ENCODE results near the gene IL17RE.

The IL17RE gene

GRCh38 chr3:9909221-9910013, 6.8 kb downstream of the IL17RE start:
- DNase-seq = no peak

GRCh38 chr3:9911863-9912262, 9.2 kb downstream of the IL17RE start:
- no peak for DNase-seq

- peak; percentile 48 for DNase-seq
Measured at GRCh38 chr3:9912294-9912935, 9.8 kb downstream of the IL17RE start.

GRCh38 chr3:9913601-9914000, 11.0 kb downstream of the IL17RE start:
- DNase-seq = no peak

- DNase-seq = no peak
Measured at GRCh38 chr3:9914011-9914410, 11.4 kb downstream of the IL17RE start.

- no peak for DNase-seq
Measured at GRCh38 chr3:9914559-9915253, 12.1 kb downstream of the IL17RE start.

GRCh38 chr3:9915254-9916141, 12.8 kb downstream of the IL17RE start:
- peak; percentile 79 for DNase-seq

GRCh38 chr3:9916346-9916733, 13.7 kb downstream of the IL17RE start:
- peak; percentile 60 for DNase-seq

GRCh38 chr3:9916734-9917680, 14.4 kb downstream of the IL17RE start, which contains the start of gene IL17RC:
IL17RC (plus strand) TSS chr3:9917098; CDS start chr3:9917316, 218 bp downstream.
- DNase-seq = peak; percentile 90

- DNase-seq = no peak
Measured at GRCh38 chr3:9917820-9918219, 15.2 kb downstream of the IL17RE start.

- no peak for DNase-seq
Measured at GRCh38 chr3:9918261-9919038, 15.8 kb downstream of the IL17RE start.

- no peak for DNase-seq
Measured at GRCh38 chr3:9928158-9928557, 25.5 kb downstream of the IL17RE start.

GRCh38 chr3:9930804-9931418, 28.3 kb downstream of the IL17RE start:
- DNase-seq = no peak

- no peak for DNase-seq
Measured at GRCh38 chr3:9932535-9932842, 29.8 kb downstream of the IL17RE start.

- peak; percentile 79 for DNase-seq
Measured at GRCh38 chr3:9932843-9933560, 30.4 kb downstream of the IL17RE start.

- DNase-seq = peak; percentile 86
Measured at GRCh38 chr3:9933561-9934234, 31.1 kb downstream of the IL17RE start, which contains the start of gene CRELD1. CRELD1 (plus strand) TSS chr3:9933834; CDS start chr3:9934439, 605 bp downstream.

- DNase-seq = no peak
Measured at GRCh38 chr3:9934235-9934621, 31.6 kb downstream of the IL17RE start.

GRCh38 chr3:9934993-9935392, 32.3 kb downstream of the IL17RE start:
- DNase-seq = no peak

GRCh38 chr3:9935966-9936510, 33.4 kb downstream of the IL17RE start:
- DNase-seq = no peak
